Stimulated activated CD4-positive, alpha-beta T cell treated with anti-CD3 and anti-CD28 coated beads, Interleukin-1b, Interleukin-23, amount 100 ng/mL, for 48 hours (primary cell): ENCODE measurements around the gene MUC5B.

Experiments used
- DNase-seq: peaks from one replicate; pipeline ENCODE4 v3.0.0-alpha.2; 2020

MUC5B gene

DNA sequence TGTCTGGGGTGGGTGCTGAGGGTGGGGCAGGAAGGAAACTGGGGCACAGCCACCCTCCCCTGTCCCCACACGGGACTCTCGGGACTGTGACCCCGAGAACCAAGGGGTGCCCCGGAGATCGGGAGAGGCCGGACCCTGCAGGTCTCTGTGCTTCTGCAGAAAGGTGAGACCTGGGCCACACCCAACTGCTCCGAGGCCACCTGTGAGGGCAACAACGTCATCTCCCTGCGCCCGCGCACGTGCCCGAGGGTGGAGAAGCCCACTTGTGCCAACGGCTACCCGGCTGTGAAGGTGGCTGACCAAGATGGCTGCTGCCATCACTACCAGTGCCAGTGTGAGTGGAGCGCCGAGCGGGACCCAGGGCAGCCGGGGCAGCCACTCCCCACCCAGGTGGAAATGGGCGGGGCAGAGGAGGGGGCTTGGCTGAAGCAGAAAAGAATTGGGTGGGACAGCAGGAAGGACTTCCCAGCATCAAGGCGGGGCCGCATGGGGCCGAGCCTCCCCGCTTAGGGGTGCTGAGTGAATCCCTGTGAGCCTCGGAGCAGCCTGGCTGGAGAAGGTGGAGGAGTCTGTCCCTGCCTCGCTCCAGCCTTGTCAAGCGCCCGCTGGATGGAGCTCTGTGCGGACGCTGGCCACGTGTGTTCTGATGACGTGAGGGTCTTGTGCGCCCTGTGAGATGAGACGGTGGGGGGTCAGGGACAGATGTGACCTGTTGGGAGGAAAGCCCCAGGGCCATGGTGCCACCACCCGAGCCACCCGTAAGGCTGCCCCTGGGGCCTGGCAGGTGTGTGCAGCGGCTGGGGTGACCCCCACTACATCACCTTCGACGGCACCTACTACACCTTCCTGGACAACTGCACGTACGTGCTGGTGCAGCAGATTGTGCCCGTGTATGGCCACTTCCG is 29.3 kb upstream of the MUC5B start:
- no peak for DNase-seq

DNA sequence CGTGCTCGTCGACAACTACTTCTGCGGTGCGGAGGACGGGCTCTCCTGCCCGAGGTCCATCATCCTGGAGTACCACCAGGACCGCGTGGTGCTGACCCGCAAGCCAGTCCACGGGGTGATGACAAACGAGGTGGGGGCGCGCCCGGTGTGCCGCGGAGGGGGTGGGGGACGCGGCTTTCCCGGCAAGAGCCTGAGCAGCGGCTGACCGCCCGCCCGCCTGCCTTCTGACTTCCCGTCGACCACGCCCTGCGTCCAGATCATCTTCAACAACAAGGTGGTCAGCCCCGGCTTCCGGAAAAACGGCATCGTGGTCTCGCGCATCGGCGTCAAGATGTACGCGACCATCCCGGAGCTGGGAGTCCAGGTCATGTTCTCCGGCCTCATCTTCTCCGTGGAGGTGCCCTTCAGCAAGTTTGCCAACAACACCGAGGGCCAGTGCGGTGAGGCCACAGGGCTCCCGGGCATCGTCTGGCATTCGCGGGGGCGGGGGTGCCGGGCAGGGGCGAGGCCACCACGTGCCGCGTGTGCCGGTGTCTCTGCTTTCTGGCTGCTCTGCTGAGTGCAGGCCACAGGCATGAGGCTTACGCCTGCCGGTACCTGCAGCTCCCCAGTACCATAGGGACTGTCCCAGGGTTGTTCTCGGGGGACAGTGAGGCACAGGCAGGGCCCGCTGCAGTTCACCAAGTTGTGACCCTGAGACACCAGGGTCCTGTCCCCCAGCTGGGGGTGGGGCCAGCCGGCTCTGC is 28.5 kb upstream of the MUC5B start:
- DNase-seq = no peak

DNA sequence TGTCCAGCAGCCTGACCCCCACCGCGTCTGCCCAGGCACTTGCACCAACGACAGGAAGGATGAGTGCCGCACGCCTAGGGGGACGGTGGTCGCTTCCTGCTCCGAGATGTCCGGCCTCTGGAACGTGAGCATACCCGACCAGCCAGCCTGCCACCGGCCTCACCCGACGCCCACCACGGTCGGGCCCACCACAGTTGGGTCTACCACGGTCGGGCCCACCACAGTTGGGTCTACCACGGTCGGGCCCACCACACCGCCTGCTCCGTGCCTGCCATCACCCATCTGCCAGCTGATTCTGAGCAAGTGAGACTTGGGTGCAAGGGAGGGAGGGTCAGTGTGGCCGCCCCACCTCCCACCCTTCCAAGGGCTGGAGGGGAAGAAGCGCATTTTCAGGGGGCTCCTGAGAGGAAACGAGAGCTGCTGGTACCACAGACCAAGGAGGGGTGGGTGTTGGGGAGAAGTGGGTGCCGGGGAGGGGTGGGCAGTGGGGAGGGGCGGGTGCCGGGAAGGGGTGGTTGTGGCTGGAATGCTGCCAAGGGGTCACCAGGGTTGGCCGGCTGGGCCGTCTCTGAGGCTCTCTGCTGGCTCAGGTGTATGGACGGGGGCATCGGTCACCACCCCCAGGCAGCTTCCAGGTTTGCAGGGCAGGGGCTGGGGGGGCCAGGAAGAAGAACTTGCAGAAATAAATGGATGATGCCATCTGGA is 27.7 kb upstream of the MUC5B start:
- DNase-seq = peak; percentile 1

DNA sequence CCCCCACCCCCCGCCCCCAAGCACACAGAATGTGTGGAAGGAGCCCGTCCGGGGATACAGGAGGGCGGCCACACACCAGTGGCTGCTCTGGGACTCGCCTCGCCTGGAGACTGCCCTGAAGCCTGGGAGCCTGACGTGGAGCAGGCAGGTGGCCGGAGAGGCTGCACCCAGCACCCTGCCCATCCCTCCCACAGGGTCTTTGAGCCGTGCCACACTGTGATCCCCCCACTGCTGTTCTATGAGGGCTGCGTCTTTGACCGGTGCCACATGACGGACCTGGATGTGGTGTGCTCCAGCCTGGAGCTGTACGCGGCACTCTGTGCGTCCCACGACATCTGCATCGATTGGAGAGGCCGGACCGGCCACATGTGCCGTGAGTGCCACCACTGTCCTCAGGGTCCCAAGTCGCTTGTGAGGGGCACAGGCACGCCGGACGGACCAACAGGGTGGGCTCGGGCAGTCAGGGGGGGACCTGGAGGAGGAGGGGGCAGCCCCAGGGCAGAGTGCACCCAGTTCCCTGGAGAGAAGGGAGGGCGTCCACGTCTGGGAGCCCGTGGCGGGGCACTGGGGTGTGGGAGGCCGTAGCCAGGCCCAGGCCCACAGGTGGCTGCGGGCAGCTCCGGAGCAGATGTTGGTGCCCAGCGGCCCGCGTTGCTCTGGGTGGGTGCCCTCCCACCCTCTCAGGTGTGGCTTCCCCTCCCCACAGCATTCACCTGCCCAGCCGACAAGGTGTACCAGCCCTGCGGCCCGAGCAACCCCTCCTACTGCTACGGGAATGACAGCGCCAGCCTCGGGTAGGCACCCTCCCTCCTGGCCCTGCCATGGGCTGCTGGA is 27.0 kb upstream of the MUC5B start:
- no peak for DNase-seq

DNA sequence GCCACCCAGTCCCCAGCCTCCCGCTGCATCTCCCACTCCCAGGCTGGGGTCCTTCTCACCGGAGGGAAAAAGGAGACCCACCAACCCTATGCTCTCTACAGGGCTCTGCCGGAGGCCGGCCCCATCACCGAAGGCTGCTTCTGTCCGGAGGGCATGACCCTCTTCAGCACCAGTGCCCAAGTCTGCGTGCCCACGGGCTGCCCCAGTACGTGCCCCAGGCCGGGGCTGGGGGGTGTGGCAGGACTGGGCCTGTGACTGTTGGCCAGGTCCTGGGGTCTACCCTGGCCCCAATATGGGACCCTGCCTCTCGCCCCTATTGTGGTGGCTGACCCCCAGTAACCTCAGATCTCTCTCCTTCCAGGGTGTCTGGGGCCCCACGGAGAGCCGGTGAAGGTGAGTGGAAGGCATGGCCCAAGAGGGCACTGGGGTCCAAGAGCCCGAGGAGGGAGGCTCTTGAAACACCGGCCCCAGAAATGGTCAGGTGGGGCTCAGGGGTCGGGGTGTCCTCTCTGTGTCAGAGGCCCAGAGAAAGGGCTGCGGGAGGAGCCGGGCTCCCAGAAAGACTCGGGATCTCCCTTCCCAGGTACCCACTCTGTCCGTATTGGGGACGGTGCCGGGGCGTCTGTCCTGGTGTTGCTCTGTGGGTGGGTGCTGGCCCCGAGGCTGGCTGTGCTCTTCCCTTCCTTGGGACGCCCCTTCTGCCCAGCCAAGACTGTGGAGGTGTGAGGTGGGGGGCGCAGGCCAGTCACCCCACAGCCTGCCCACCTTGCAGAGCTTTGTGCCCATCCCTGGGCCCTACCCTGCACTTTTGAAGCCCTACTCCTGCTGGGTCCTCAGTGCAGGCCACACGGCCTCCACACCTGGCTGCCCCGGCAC is 26.1 kb upstream of the MUC5B start:
- no peak for DNase-seq

DNA sequence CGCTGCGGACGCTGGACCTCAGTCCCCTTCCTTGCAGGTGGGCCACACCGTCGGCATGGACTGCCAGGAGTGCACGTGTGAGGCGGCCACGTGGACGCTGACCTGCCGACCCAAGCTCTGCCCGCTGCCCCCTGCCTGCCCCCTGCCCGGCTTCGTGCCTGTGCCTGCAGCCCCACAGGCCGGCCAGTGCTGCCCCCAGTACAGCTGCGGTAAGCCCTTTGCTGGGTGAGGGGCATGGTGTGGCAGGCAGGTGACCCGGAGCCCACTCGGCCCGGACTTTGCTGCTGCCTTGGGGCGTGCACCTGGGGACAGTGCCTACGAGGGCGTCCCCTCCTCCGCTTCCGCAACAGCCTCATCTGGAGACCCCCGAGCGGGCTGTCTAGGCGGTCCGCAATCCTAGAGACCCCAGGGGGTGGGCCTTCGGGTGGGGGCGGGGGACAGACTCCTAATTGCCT is 25.4 kb upstream of the MUC5B start:
- no peak for DNase-seq

DNA sequence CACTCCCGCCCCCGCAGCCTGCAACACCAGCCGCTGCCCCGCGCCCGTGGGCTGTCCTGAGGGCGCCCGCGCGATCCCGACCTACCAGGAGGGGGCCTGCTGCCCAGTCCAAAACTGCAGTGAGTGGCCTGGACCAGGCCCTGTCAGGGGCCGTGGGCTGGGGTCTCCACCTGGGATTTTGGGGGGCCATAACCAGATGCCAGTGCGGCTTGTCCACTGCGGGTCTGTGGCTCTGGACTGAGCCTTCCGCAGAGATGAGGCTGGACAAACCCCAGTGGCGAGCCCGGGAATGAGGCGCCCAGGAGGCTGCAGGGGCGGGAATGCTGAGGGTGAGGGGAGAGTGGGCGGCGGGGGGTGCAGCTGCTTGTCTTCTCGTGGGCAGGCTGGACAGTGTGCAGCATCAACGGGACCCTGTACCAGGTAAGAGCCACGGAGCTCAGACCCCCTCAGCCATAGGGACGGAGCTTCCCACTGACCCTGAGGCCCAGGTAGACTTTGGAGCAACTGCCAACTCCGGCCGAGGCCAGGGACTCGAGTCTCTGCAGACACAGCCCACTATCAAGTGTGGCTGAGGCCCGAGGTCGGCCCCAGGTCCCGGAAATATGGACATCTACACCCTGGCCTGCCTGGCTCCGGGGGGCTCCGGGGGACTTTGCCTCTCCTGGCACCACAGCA is 24.8 kb upstream of the MUC5B start:
- no peak for DNase-seq

DNA sequence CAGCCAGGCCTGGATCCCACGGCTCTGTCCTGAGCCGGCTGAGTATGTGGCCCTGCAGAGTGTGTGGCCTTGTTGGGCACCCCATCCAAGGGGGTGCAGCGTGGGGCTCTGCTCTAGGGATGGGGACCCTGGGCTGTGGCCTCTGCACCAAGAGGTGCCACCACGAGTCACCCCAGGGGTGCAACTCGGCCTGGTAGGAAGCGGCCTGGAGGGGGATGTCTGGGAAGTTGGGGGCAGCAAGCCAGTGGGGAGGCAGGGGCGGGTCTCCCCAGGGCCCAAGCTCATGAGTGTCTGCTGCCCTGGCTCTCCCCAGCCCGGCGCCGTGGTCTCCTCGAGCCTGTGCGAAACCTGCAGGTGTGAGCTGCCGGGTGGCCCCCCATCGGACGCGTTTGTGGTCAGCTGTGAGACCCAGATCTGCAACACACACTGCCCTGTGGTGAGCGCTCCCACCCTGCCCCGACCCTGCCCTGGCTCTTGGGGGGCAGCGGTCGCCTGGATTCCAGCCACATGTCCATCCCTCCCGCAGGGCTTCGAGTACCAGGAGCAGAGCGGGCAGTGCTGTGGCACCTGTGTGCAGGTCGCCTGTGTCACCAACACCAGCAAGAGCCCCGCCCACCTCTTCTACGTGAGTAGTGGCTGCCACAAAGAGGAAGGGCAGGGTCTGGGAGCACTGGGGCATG is 24.2 kb upstream of the MUC5B start:
- no peak for DNase-seq

DNA sequence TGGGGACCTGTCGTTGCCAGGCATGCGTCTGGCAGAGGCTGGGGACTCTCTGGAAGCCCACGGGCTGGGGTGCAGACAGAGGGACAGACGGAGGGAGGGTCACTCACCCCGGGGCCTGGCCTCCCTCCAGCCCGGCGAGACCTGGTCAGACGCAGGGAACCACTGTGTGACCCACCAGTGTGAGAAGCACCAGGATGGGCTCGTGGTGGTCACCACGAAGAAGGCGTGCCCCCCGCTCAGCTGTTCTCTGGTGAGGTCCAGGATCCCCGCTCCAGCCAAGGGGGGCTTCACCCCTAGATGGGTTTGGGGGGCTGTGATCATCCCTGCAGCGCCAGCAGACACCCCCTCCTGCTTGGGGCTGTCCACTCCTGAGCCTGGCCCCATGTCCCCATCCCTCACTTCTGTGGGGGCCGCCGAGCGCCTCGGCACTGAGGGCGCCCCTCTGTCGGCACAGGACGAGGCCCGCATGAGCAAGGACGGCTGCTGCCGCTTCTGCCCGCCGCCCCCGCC is 23.6 kb upstream of the MUC5B start:
- DNase-seq = no peak

DNA sequence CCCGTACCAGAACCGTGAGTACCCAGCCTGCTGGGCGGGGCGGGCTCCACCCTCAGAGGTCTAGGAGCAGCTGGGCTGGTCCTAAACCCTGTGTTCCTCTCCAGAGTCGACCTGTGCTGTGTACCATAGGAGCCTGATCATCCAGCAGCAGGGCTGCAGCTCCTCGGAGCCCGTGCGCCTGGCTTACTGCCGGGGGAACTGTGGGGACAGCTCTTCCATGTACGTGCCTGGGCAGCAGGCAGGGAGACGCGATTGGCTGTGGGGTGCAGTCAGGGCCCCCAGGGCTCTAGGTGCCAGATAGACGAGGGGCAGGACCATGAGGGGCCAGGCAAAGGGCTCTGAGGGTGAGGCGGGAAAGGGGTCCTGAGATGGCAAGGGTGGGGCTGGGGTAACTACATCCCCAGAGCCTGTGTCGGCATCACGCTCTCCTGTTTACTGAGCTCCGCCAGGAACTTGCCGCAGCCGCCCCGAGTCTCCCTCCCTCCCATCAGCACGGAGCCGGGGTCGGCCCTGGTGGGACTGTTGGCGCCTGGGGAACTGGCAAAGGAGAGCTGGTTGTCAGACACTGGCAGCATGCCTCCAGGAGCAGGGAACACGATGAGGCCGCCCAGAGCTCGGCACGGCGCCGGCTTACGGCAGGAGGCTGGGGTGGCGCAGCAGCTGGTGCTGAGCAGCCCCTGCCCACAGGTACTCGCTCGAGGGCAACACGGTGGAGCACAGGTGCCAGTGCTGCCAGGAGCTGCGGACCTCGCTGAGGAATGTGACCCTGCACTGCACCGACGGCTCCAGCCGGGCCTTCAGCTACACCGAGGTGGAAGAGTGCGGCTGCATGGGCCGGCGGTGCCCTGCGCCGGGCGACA is 22.9 kb upstream of the MUC5B start:
- no peak for DNase-seq

DNA sequence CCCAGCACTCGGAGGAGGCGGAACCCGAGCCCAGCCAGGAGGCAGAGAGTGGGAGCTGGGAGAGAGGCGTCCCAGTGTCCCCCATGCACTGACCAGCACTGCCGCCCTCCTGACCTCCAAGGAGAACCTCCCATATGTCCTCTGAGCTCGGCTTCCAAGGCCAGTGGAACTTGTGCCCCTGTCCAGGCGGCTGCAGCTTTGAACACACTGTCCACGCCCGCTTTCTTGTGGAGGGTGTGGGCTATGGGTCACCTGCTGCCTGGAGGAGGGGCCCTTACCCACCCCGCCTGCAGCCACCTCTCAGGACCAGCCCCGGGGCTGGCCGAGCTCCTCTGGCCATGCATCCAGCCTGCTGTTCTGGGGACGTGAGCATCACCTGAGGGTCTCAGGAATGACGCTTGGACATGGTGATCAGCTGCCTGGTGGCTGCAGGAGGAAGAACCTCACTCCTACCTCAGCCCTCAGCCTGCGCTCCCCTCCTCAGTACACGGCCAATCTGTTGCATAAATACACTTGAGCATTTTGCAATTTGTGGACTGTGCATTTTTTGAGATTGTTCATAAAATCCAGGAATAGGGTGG is 22.2 kb upstream of the MUC5B start:
- DNase-seq = no peak

DNA sequence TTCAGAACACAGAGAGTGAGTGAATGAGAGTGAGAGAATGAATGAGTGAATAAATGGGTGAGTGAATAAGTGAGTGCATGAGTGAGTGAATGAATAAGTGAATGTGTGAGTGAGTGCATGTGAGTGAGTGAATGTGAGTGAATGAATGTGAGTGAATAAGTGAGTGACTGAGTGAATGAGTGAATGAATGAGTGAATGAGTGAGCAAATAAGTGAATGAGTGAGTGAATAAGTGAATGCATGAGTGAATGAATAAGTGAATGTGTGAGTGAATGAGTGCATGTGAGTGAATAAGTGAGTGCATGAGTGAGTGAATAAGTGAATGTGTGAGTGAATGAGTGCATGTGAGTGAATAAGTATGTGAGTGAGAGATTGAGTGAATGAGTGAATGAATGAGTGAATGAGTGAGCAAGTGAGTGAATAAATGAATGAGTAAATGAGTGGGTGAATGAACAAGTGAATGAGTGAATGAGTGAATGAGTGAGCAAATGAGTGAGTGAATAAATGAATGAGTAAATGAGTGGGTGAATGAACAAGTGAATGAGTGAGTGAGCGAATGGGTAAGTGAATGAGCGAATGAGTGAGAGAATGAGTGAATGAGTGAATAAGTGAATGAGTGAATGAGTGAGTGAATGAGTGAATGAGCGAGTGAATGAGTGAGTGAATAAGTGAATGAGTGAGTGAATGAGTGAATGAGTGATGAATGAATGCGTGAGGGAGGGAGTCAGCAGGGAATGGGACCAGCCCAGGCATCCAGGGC is 21.3 kb upstream of the MUC5B start:
- no peak for DNase-seq

DNA sequence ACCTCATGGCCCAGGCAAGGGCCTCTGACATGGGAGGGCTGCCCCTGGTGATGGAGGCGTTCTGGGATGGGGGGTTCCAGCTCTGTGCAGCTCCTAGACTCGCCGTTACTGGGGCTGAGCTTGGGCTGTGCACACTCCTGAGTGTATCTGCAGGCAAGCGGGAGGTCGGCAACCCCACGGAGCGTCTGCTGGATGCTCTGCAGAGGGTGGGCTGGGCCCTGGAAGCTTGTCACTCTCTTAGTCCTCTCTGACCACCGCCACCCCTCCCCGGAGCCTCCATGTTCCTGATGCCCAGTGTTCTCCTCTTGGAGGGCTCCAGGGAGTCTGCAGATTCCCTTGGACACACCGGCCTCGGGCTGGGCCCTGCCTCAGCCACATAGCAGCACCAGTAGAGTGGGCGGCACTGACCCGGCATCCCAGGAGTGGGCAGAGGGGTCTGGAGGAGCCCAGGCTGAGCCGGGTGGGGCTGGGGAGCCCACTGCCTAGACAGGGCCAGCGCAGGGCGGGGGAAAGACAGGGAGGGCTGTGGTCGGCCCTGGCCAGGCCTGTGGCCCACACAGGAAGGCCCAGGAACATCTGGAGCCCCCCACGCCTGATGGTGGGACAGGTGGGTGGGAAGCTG is 20.6 kb upstream of the MUC5B start:
- DNase-seq = peak; percentile 18

DNA sequence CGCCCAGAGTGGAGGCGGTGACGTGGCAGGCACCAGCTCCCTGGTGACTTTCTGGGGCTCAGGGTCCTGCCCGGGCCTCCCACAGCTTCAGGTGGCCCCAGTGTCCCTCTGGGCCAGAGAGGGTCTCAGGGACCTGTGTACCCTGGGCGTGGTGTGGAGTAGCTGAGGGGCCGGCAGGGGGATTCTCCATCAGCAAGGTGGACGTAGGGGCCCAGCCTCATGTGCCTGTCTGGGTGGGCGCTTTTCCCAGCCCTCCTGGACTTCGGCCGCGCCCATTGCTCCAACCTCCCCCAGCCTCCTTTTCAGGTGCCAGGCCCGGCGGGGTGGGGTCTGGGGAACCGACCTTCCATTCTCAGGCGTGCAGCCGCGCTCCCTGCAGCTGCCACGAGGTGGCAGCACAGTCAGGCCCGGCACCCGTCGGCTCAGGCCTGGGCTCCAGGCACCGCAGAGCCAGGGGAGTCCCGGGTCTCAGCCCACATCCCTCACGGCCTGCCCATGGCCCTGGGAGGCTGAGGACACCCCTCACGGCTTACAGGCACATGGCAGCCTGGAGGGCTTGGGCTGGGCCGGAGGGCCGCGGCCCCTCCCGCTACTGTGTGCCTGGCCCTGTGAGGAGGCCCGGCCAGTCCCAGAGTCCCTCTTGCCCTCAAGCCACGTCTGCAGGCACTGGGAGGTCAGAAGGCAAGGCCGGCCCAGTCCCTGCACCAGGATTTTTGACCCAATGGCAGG is 19.9 kb upstream of the MUC5B start:
- DNase-seq = peak; percentile 50

DNA sequence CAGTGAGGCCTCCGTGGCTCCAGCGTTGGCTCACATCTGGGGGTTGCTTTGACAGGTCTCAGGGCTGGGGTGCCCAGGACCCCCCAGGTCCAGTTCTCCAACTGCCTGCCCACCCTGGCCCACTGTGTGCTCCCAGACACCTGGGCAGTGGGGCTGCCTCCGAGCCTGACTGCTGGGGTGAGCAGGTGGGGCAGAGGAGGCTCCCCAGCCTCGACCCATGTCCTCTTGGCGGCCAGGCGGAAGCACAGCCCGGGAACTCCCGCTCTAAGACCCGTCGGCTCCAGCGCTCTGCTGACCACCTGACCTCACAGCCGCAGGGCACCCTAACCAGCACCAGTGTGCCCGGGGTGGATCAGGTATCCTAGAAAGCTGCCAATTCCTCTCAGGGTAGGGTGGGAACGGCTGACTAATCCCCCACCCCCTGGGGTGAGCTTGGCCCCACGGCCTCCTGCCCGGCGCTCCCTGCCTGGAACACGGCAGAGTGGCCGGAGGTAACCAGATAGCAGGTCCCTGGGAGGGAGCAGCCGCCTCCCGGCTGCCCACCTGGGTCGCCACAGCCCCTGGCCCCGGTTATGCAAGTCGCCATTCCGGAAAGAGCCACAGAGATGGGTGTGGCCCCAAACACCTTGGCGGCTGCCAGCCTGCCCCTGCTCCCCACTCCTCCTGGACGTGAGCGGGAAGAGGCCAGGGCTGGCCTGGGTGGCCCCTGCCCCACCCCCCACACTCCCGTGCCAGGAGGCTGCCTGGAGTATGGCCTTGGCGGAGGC is 19.2 kb upstream of the MUC5B start:
- no peak for DNase-seq
